AG10803 (cell line): ENCODE measurements around the gene GDF7.

Experiments
- DNase-seq: peaks from one replicate; pipeline ENCODE4 v3.0.0; 2010; ENCODE audit warnings: low read depth
- H3K4me3 ChIP-seq: 2 replicates; pipeline ENCODE4 v1.5.1; 2011; ENCODE audit warnings: mild to moderate bottlenecking, low read length, control low read depth
- TF ChIP-seq, protein P1 (sequence below): conservative IDR thresholded peaks from 2 replicates; pipeline ENCODE4 v1.5.1; 2011; ENCODE audit warnings: mild to moderate bottlenecking, low read length, control low read depth, inconsistent platforms

GDF7 gene

DNA sequence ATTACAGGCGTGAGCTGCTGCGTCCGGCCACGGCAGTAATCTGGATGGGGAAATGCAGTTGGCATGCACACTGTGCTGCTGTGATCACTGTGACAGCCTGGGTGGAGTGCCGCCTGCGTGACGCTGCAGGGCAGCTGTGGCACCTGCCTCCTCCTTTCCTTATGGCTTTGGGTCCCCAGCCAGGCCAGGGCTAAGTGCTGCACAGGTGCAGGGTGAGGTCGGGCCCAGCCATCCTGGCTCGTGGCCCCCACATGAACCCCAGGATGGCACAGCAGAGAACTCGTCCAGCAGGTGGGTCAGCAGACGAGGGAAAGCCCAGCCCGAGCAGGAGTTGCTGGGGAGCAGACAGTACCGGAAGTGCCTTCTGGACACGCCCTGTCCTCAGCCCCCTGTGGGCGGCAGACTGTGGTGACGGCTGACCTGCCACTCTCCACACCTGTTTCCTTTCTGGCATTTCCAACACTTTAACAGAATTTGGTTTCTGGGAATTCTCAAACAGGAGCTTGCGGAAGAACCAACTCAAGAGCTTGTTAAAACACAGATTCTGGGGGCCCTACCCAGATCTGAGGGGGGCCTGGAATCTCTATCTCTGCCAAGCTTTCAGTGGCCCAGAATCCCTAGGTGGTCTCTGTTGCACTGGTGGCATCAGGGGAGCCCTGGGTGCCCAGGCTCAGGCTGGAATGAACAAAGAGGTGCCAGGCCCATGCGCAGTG, 33.0 kb upstream of the GDF7 start:
- TF ChIP-seq, protein P1, sequence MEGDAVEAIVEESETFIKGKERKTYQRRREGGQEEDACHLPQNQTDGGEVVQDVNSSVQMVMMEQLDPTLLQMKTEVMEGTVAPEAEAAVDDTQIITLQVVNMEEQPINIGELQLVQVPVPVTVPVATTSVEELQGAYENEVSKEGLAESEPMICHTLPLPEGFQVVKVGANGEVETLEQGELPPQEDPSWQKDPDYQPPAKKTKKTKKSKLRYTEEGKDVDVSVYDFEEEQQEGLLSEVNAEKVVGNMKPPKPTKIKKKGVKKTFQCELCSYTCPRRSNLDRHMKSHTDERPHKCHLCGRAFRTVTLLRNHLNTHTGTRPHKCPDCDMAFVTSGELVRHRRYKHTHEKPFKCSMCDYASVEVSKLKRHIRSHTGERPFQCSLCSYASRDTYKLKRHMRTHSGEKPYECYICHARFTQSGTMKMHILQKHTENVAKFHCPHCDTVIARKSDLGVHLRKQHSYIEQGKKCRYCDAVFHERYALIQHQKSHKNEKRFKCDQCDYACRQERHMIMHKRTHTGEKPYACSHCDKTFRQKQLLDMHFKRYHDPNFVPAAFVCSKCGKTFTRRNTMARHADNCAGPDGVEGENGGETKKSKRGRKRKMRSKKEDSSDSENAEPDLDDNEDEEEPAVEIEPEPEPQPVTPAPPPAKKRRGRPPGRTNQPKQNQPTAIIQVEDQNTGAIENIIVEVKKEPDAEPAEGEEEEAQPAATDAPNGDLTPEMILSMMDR = no peak
- no peak for DNase-seq
- H3K4me3 ChIP-seq = no peak overlapping the region

DNA sequence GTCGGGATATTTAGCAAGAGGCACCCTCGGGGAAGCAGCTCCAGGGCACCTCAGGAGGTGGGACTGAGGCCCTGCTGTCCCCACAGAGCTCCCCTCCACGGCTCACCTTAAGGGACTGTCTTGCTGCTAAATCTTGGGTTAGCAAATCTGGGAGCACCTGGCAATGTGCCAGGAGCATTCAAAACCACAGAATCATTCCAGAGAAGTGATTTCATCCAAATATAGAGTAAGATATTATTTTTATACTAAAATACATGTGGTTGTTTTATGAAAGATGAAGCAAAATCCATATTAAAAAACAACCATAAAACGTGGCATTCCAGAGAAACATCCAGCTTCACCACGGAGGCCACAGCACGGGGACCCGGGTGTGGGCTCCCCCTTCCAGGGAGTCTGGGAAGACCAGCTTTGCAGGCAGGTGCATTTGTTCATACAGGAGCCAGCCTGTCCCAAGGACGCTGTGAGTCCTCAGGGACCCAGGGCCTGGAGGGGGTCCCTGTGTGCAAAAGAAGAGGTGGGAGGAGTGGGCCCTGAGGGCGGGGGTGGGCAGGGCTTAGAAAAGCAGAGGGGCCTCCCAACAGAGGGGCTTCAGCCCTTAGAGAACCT, 32.3 kb upstream of the GDF7 start:
- H3K4me3 ChIP-seq = no peak overlapping the region
- TF ChIP-seq, protein P1 = no peak
- peak; percentile 59 for DNase-seq

DNA sequence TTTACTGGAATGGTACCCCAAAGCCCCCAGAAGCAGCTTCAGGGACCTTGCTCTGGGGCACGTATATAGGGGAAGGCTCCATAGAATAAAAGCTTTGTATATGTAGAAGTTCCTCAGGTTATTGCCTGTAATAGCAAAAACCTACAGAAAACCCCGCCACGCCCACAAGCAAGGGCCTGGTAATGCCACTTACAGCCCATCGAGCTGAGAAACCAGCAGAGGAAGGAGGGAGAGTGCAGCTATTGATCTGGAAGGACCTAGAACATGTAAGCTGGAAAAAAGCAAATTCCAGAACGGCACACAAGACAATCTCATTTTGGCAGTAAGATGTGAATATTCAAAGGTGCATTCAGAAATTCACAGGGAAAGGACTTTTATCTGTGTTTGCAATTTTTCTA, 31.8 kb upstream of the GDF7 start:
- no peak overlapping the region for H3K4me3 ChIP-seq
- no peak for DNase-seq
- TF ChIP-seq, protein P1 = no peak

DNA sequence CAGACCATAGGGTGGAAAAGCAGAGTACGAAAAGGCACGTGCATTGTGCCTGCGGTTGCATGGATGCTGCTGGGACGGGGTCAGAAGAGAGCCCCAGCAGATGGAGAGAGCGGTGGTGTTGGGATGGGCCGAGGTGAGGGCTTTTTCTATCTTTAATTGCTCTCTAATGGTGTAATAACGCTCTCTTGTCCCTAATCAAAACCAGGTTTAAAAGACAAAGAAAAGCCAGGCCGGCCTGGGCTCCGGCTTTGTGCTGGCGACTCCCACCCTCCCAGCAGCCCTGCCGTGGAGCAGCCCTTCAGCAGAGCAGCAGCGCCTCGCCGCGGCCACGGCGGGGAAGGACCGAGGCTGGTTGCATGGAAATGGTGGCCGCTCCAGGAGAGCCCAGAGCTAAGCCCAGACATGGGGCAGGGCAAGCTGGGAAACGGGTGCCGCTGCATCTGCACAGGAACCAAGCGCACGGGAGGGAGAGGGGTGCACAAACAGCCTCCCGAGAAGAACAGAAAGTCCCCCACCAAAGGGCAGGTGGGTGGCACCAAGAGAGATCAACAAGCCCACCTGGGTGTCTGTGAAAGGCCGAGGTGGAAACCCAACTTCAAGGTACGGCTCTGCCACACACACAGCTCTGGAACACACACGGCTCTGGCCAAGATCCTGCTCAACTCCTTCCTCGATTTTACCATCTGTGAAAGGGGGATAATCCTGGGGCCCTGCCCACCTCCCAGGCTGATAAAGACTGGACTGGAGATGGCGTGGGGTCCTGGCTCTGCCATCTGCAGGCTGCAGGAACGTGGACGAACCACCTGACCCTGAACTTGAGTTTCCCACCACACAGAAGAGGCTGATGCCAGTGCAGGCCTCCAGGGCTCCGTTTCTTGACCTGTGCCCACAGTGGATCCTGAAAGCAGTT, 31.0 kb upstream of the GDF7 start:
- DNase-seq = peak; percentile 83
- TF ChIP-seq, protein P1 = peak; percentile 91
- 0 out of 2 replicates have a peak overlapping the region, but pooled peaks have one; percentile 8 for H3K4me3 ChIP-seq

DNA sequence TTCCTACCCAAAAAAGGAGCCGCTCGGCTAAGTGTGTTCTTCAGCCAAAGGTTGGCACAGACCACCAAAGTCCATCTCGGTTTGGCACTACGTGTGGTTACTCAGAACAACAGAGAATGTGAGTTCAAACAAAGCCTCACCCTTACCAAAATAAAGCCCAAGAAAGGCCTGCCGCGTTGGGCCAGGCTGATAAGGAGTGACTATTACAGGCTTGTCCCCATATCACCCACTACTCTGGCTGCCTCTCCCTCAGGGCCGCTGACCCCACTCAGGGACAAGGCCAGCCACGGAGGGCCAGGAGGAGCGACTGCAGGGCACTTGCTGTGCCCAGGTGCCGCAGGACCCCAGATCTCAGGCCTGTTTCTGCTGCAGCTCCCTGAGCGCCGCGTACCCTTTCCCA, 29.8 kb upstream of the GDF7 start:
- TF ChIP-seq, protein P1 = no peak
- no peak for DNase-seq
- H3K4me3 ChIP-seq = no peak overlapping the region

DNA sequence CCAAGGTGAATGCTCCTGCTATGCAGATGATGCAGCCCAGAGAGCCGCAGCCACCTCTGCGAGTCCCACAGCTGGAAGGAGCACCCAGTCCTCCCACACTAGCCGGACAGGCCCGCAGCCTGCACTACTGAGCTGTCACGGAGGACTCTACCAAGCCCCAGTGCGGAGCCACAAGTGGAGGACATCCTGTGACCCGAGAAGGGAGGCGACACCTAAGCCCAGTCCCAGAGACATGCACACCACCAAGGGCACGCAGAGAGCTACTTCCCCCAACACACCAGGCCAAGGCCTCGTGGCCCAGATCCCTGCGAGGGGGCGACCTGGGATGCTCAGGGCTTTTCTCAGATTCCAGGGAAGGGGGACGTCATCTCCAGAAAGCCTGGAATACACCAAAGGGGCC, 28.9 kb upstream of the GDF7 start:
- no peak for DNase-seq
- TF ChIP-seq, protein P1 = no peak
- H3K4me3 ChIP-seq = no peak overlapping the region
